Panc1 (cell line): ENCODE results near the gene TPCN1. TPM values are rescaled to one million over a fixed set of nuclear protein-coding genes. Genes with fewer than 3 reads are reported as not detected.
A peak's percentile ranks its signal among the peaks of the same experiment; 100 is the strongest.

Source experiments
- ATAC-seq: fragments of 200-7000 bp; cut with Tn5 transposase; 2 replicates; pipeline ENCODE4 v1.9.1; 2020; ENCODE audit warnings: mild to moderate bottlenecking, moderate library complexity
- BruUV-seq: library from RNA; stranded (reverse); fragments of 400-500 nt; replicated peaks from 2 replicates; lab custom pipeline; 2021; lab: Mats Ljungman, UMichigan
- CTCF ChIA-PET: fragments of 300-600 bp; sonication (Branson Sonifier 250); formaldehyde crosslinking; loops from one replicate; lab custom pipeline; 2022; ENCODE audit warnings: antibody characterized with exemption; lab: Charles Lee
- POLR2A ChIA-PET: fragments of 300-600 bp; sonication (Branson Sonifier 250); formaldehyde crosslinking; loops from one replicate; lab custom pipeline; 2022; ENCODE audit warnings: antibody characterized with exemption; lab: Charles Lee
- DNase-seq: peaks from one replicate; pipeline ENCODE4 v3.0.0-alpha.2; 2010; ENCODE audit warnings: low read depth, low spot score
- H3K27ac ChIP-seq: 2 replicates; pipeline ENCODE4 v1.5.1; 2011; ENCODE audit warnings: mild to moderate bottlenecking, low read length, inconsistent platforms
- H3K27me3 ChIP-seq: fragments of 200-500 bp; sonication (Bioruptor generic); 2 replicates; pipeline ENCODE4 v1.6.0; 2014; ENCODE audit warnings: low read length, inconsistent platforms; ENCODE audit not compliant: control insufficient read depth, insufficient read depth
- H3K36me3 ChIP-seq: fragments of 200-500 bp; sonication (Bioruptor generic); 2 replicates; pipeline ENCODE4 v1.5.1; 2014; ENCODE audit warnings: inconsistent platforms, mild to moderate bottlenecking, low read length, moderate library complexity; ENCODE audit not compliant: control insufficient read depth, insufficient read depth
- H3K4me1 ChIP-seq: 2 replicates; pipeline ENCODE4 v1.5.1; 2011; ENCODE audit warnings: inconsistent platforms, mild to moderate bottlenecking, low read length, moderate library complexity; ENCODE audit not compliant: control insufficient read depth, insufficient read depth
- H3K4me3 ChIP-seq, 2 experiments: 2 replicates each; pipeline ENCODE4 v1.5.1; 2011 to 2012; ENCODE audit warnings: low read depth in 2 of 2, low read length in 2 of 2, mild to moderate bottlenecking in 2 of 2, inconsistent platforms in 1 of 2, moderate library complexity in 1 of 2
- H3K9me3 ChIP-seq: fragments of 200-500 bp; sonication (Bioruptor generic); 2 replicates; pipeline ENCODE4 v1.5.1; 2014; ENCODE audit warnings: low read depth, mild to moderate bottlenecking, inconsistent platforms, low read length, moderate library complexity; ENCODE audit not compliant: control insufficient read depth, insufficient read depth
- POLR2AphosphoS5 ChIP-seq: IDR thresholded peaks from 2 replicates; pipeline ENCODE4 v1.6.1; 2012; ENCODE audit warnings: mild to moderate bottlenecking, low read depth, low read length, moderate library complexity
- SIN3A ChIP-seq: IDR thresholded peaks from 2 replicates; pipeline ENCODE4 v1.6.1; 2012; ENCODE audit warnings: low read depth, mild to moderate bottlenecking, low read length, moderate library complexity, borderline replicate concordance; ENCODE audit not compliant: insufficient read depth
- TCF7L2 ChIP-seq: IDR thresholded peaks from 2 replicates; pipeline ENCODE4 v1.6.1; 2011; ENCODE audit warnings: mild to moderate bottlenecking, low read depth, low read length, inconsistent platforms
- in situ Hi-C: cut with HindIII; loops from 2 replicates; pipeline ENCODE4 v1.10.0; 2016; ENCODE audit warnings: low sequenced_read_pairs, low pct_unique_long_range_greater_than_20kb
- intact Hi-C: fragments of 100-400 bp; cut with micrococcal nuclease; formaldehyde crosslinking; loops from one replicate; pipeline ENCODE4 v1.10.0; 2022; ENCODE audit not compliant: unreplicated experiment
- total RNA-seq: library from RNA; stranded (reverse); gene quantifications from one replicate; pipeline ENCODE4 v1.2.1, GENCODE V29; 2021; ENCODE audit not compliant: unreplicated experiment
- TF ChIP-seq, protein P1 (sequence below): fragments of 450-650 bp; IDR thresholded peaks from 2 replicates; pipeline ENCODE4 v1.5.1; 2017; ENCODE audit warnings: mild to moderate bottlenecking
- TF ChIP-seq, protein P2 (sequence below), 2 experiments: IDR thresholded peaks; 2 replicates each; pipeline ENCODE4 v1.6.1; 2011 to 2012; ENCODE audit warnings: low read depth in 2 of 2, control low read depth in 1 of 2, low read length in 1 of 2, mild to moderate bottlenecking in 1 of 2, moderate library complexity in 1 of 2; ENCODE audit not compliant: insufficient read depth in 1 of 2

TPCN1 gene
- total RNA-seq, 1 experiment from 2014 or later: 75.2 TPM

DNA sequence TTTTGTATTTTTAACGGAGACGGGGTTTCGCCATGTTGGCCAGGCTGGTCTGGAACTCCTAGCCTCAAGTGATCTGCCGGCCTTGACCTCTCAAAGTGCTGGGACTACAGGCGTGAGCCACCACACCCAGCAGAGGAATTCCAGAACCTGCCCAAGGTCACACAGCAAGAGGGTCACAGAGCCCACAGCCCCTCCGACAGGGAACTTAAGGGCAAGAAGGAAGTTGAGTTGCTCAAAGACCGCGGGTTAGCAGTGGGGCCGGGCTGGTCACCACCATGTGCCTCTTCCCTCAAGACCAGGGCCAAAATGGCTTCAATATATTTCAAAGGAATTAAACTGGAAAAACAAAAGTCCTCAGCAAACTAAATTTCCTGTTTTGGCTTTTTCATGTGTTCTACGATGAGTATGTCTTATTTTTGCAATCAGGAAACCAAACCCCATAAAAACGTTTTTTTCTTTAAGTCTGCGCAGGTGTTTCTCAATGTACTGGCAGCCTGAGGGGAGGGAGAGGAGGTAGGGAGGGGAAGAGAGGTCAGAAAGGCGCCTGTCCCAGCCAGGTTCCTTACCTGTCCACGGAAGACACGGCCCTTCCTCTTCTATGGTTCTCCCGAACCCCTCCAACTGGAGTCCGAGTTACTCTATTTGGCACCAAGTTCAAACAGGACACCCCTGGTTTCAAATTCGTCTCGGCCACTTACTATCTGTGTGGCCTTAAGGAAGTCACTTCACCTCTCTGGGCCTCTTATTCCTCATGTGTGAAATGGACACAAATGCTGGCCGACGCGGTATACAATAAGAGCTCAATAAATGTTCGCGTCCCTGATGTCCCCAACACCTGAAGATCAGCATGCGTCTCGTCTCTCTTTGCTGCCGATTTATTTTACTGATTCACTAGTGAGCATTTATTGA is 112.9 kb downstream of the TPCN1 start:
- intact Hi-C loops: no loop called here
- ATAC-seq (peak; percentile 22; the same call in 1 of the 2 replicates), DNase-seq (no peak)
- TF ChIP-seq TCF7L2: no peak
- no peak for TF ChIP-seq SIN3A
- no peak for TF ChIP-seq POLR2AphosphoS5
- TF ChIP-seq, protein P1, sequence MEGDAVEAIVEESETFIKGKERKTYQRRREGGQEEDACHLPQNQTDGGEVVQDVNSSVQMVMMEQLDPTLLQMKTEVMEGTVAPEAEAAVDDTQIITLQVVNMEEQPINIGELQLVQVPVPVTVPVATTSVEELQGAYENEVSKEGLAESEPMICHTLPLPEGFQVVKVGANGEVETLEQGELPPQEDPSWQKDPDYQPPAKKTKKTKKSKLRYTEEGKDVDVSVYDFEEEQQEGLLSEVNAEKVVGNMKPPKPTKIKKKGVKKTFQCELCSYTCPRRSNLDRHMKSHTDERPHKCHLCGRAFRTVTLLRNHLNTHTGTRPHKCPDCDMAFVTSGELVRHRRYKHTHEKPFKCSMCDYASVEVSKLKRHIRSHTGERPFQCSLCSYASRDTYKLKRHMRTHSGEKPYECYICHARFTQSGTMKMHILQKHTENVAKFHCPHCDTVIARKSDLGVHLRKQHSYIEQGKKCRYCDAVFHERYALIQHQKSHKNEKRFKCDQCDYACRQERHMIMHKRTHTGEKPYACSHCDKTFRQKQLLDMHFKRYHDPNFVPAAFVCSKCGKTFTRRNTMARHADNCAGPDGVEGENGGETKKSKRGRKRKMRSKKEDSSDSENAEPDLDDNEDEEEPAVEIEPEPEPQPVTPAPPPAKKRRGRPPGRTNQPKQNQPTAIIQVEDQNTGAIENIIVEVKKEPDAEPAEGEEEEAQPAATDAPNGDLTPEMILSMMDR: no peak
- TF ChIP-seq, protein P2, sequence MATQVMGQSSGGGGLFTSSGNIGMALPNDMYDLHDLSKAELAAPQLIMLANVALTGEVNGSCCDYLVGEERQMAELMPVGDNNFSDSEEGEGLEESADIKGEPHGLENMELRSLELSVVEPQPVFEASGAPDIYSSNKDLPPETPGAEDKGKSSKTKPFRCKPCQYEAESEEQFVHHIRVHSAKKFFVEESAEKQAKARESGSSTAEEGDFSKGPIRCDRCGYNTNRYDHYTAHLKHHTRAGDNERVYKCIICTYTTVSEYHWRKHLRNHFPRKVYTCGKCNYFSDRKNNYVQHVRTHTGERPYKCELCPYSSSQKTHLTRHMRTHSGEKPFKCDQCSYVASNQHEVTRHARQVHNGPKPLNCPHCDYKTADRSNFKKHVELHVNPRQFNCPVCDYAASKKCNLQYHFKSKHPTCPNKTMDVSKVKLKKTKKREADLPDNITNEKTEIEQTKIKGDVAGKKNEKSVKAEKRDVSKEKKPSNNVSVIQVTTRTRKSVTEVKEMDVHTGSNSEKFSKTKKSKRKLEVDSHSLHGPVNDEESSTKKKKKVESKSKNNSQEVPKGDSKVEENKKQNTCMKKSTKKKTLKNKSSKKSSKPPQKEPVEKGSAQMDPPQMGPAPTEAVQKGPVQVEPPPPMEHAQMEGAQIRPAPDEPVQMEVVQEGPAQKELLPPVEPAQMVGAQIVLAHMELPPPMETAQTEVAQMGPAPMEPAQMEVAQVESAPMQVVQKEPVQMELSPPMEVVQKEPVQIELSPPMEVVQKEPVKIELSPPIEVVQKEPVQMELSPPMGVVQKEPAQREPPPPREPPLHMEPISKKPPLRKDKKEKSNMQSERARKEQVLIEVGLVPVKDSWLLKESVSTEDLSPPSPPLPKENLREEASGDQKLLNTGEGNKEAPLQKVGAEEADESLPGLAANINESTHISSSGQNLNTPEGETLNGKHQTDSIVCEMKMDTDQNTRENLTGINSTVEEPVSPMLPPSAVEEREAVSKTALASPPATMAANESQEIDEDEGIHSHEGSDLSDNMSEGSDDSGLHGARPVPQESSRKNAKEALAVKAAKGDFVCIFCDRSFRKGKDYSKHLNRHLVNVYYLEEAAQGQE (IDR thresholded peaks at IDR 0.05; ENCODE audit: insufficient read depth in 1 of 2, low read depth in 2 of 2, low read length in 1 of 2): no peak
- BruUV-seq: TSS peak; percentile 84
- no peaks in the 10 kb centered on the region for H3K27me3 ChIP-seq
- H3K36me3 ChIP-seq: no peaks in the 10 kb centered on the region; the same call in 1 of the 2 replicates
- CTCF ChIA-PET: no interaction called here
- peak overlapping the region; percentile 78 for H3K27ac ChIP-seq
- in situ Hi-C loops: no loop called here
- H3K4me3 ChIP-seq: peak overlapping the region; percentile 75 to 80
- POLR2A ChIA-PET: interaction anchor here (0.6 kb wide), 1 partner anchor 10 kb away, joined by 7 read pairs; no protein-coding TSS in a partner anchor
- peaks cover 10% of the 10 kb centered on the region; the same call in 1 of the 2 replicates for H3K4me1 ChIP-seq
- no peaks in the 10 kb centered on the region for H3K9me3 ChIP-seq

DNA sequence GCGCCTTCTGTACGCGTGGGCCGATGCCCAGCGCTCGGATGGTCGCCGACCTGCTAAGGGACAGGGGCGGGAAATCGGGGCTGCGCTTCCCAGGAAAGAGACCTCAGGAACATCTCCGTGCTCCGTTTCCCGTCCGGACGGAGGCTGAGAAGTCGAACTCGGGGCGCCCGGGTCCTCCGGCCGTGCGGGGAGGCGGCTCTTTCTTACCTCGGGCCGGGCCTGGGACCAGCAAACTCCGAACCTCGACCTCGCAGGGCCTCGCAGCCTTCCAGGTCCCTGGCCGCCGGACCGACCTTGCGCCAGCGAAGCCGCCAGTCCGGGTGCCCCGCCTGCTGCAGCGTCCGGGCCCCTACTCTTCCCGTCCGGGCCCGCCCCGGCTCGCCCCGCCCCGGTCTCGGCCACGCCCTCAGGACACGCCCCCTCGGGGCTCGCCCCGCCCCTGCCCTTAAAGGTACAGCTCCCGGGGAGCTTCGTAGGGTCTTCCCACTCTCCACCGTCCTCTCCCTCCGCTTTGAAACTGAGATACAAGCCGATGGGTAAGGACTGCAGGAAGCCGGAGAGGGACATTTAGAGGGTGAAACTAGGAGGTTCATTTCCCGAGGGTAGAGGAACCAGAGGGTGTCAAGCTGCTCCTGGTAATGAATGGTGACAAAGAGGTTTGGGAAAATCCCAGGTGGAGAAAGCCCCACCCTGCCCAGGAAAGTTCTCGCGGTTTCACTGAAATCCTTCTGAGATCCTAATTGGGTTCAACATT is 113.7 kb downstream of the TPCN1 start, which contains the start of gene SLC8B1:
TSS of gene SLC8B1 (minus strand) at position 324 of the 754 bp plus-strand sequence. CDS start 2,231 bp downstream, outside the sequence.
- 0 out of 2 replicates have a peak, but pooled peaks cover 6% of the 10 kb centered on the region for H3K4me1 ChIP-seq
- in situ Hi-C loops: no loop called here
- H3K36me3 ChIP-seq: no peaks in the 10 kb centered on the region; the same call in 1 of the 2 replicates
- H3K27ac ChIP-seq: peak within 1 kb of the TSS; percentile 84
- POLR2A ChIA-PET: interaction anchor here (0.6 kb wide), 2 partner anchors 11 to 110 kb away, joined by 3 to 7 read pairs; no protein-coding TSS in a partner anchor
- BruUV-seq: no TSS peak
- CTCF ChIA-PET: interaction anchor here (0.6 kb wide), 1 partner anchor 88 kb away, joined by 5 read pairs; no protein-coding TSS in a partner anchor
- no peaks in the 10 kb centered on the region for H3K27me3 ChIP-seq
- peak within 1 kb of the TSS; percentile 75 to 80 for H3K4me3 ChIP-seq
- H3K9me3 ChIP-seq: no peaks in the 10 kb centered on the region
- intact Hi-C loops: no loop called here
- TF ChIP-seq SIN3A (0 out of 2 replicates have a peak, but pooled peaks have one; percentile 34), TCF7L2 (no peak), POLR2AphosphoS5 (peak; percentile 86)
- DNase-seq (no peak), ATAC-seq (peak; percentile 98)
